Measurements from ENCODE around the gene ZNF407. TPM values are rescaled to one million over a fixed set of nuclear protein-coding genes. Genes with fewer than 3 reads are reported as not detected.

The ZNF407 gene
- total and polyA plus RNA-seq, 4 donors, result 2.8 to 34.9 (median 9.5) TPM

DNA sequence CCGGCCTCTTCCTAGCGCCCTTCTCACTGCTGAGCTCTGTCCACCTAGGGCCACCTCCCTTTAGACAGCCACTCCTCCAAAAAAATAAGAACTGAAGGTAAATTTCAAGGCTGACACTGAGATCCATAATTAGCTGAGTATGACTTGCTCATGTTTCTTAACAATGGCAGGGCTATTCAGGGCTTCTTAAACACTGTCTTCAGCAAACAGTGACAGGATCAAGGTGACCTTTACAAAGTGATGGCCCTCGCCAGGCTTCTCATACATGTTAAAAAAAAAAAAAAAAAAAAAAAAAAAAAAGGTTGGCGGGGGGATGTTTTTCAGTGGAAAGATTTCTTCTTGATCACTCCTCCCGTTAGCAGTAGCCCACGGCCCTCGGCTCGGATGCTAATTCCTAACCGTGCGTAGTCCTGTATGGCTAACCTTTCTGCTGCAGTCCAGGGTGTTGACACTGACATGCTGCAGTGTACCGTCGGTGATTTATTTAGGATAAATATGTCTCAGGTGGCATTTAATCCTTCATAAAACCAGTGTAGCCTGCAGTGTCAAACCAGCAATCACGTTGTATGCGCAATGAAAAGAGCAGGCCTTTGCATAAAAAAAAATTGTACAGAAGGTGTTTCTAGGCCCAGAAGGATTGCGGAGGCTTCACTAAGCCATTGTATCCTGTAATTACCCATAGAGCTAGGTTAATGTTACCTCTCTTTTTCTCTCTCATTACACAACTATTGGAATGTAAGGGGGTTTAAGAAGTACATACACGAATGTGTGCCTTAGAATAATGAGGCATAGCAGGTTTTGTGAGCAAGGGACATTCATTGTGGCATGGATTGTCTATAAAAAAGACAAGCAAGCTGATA, 468.6 kb downstream of the ZNF407 start:
- H3K4me1 ChIP-seq (ENCODE audit: control insufficient read depth in 5 of 5, insufficient read depth in 5 of 5, low read length in 5 of 5), result peaks cover 0 to 8% (median 0%) of the 10 kb centered on the region in 5 donors
- H3K27ac ChIP-seq (ENCODE audit: low read depth in 1 of 2, low read length in 1 of 2), result no peak overlapping the region
- ATAC-seq (ENCODE audit: insufficient read depth, low FRiP score), result no peak
- TF ChIP-seq, protein P1, sequence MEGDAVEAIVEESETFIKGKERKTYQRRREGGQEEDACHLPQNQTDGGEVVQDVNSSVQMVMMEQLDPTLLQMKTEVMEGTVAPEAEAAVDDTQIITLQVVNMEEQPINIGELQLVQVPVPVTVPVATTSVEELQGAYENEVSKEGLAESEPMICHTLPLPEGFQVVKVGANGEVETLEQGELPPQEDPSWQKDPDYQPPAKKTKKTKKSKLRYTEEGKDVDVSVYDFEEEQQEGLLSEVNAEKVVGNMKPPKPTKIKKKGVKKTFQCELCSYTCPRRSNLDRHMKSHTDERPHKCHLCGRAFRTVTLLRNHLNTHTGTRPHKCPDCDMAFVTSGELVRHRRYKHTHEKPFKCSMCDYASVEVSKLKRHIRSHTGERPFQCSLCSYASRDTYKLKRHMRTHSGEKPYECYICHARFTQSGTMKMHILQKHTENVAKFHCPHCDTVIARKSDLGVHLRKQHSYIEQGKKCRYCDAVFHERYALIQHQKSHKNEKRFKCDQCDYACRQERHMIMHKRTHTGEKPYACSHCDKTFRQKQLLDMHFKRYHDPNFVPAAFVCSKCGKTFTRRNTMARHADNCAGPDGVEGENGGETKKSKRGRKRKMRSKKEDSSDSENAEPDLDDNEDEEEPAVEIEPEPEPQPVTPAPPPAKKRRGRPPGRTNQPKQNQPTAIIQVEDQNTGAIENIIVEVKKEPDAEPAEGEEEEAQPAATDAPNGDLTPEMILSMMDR (IDR thresholded peaks at IDR 0.05; ENCODE audit: control extremely low read depth, extremely low read depth), result no peak
- 97% methylated on average over 16 of the region's 16 CpGs for WGBS, 2 donors
- H3K27me3 ChIP-seq (ENCODE audit: control insufficient read depth in 3 of 3, insufficient read depth in 3 of 3, low read length in 2 of 3), result no peaks in the 10 kb centered on the region
- no peak overlapping the region for H3K9ac ChIP-seq (ENCODE audit: insufficient read depth in 1 of 2, low read length in 2 of 2)
- H3K9me3 ChIP-seq (ENCODE audit: control insufficient read depth in 4 of 4, insufficient read depth in 3 of 4, low read length in 3 of 4), result no peaks in the 10 kb centered on the region
- no peak overlapping the region for H3K4me3 ChIP-seq
- no peak for DNase-seq
- H3K36me3 ChIP-seq (ENCODE audit: control insufficient read depth in 4 of 4, insufficient read depth in 4 of 4, low read length in 4 of 4), result peaks cover 0 to 17% (median 3%) of the 10 kb centered on the region in 4 donors

DNA sequence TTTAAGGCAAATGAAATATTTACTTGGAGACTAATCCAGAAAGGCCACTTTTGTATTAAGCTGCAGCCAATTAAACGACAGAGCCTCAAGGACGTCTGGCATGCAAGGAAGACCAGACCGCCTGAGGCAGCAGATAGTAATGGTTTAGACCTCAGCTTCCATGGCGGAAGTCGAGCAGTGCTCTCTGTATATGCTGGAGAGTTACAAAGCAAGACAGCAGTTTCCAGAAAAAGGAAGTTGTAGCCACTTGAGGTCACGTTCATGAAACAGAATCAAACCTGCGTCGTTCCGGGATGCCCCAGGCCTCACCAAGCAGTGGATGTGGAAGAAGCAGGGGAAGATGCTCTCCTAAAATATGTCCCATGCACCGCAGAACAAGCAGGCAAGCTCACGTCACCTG, 469.3 kb downstream of the ZNF407 start:
- no peak for DNase-seq
- Histone ChIP-seq H3K27me3 (ENCODE audit: control insufficient read depth in 3 of 3, insufficient read depth in 3 of 3, low read length in 2 of 3) (no peaks in the 10 kb centered on the region), H3K9ac (ENCODE audit: insufficient read depth in 1 of 2, low read length in 2 of 2) (no peak overlapping the region), H3K4me1 (ENCODE audit: control insufficient read depth in 5 of 5, insufficient read depth in 5 of 5, low read length in 5 of 5) (peaks cover 0 to 12% (median 0%) of the 10 kb centered on the region in 5 donors), H3K36me3 (ENCODE audit: control insufficient read depth in 4 of 4, insufficient read depth in 4 of 4, low read length in 4 of 4) (peaks cover 0 to 17% (median 3%) of the 10 kb centered on the region in 4 donors), H3K27ac (ENCODE audit: low read depth in 1 of 2, low read length in 1 of 2) (no peak overlapping the region), H3K4me3 (no peak overlapping the region), H3K9me3 (ENCODE audit: control insufficient read depth in 4 of 4, insufficient read depth in 3 of 4, low read length in 3 of 4) (no peaks in the 10 kb centered on the region)
- TF ChIP-seq, protein P1 (IDR thresholded peaks at IDR 0.05; ENCODE audit: control extremely low read depth, extremely low read depth), result no peak
- WGBS, 2 donors, result 46 to 73% methylated on average over 11 of the region's 11 CpGs
- ATAC-seq (ENCODE audit: insufficient read depth, low FRiP score), result no peak

- Histone ChIP-seq H3K27me3 (ENCODE audit: control insufficient read depth in 3 of 3, insufficient read depth in 3 of 3, low read length in 2 of 3) (no peaks in the 10 kb centered on the region), H3K36me3 (ENCODE audit: control insufficient read depth in 4 of 4, insufficient read depth in 4 of 4, low read length in 4 of 4) (peaks cover 0 to 15% (median 3%) of the 10 kb centered on the region in 4 donors), H3K27ac (ENCODE audit: low read depth in 1 of 2, low read length in 1 of 2) (no peak overlapping the region), H3K9me3 (ENCODE audit: control insufficient read depth in 4 of 4, insufficient read depth in 3 of 4, low read length in 3 of 4) (no peaks in the 10 kb centered on the region), H3K9ac (ENCODE audit: insufficient read depth in 1 of 2, low read length in 2 of 2) (no peak overlapping the region), H3K4me1 (ENCODE audit: control insufficient read depth in 5 of 5, insufficient read depth in 5 of 5, low read length in 5 of 5) (peaks cover 0 to 18% (median 0%) of the 10 kb centered on the region in 5 donors), H3K4me3 (no peak overlapping the region)
- no peak for ATAC-seq (ENCODE audit: insufficient read depth, low FRiP score)
- WGBS, 2 donors, result 90 to 93% methylated on average over 16 to 17 of the region's 17 CpGs
- TF ChIP-seq, protein P1 (IDR thresholded peaks at IDR 0.05; ENCODE audit: control extremely low read depth, extremely low read depth), result no peak
- no peak for DNase-seq
Measured at GRCh38 chr18:75067996-75068645, 470.5 kb downstream of the ZNF407 start.
